ENCODE results near the gene MMUT.
"Not testable (repeated sequence)": the region's sequence is repeated elsewhere in the genome, so short reads cannot be mapped to it uniquely, and the experiment has no call there.

Gene MMUT

GRCh38 chr6:49416195-49416594, 46.9 kb downstream of the MMUT start:
- no peak for DNase-seq (ENCODE audit: low read depth)

GRCh38 chr6:49415358-49415757, 47.7 kb downstream of the MMUT start:
- no peak for DNase-seq (ENCODE audit: low read depth)

GRCh38 chr6:49410564-49410963, 52.5 kb downstream of the MMUT start:
- DNase-seq (ENCODE audit: low read depth): no peak

GRCh38 chr6:49409951-49410542, 53.0 kb downstream of the MMUT start:
- peak; percentile 51 for DNase-seq (ENCODE audit: low read depth)

- DNase-seq (ENCODE audit: low read depth): no peak
These were observed 56.6 kb downstream of the MMUT start for GRCh38 chr6:49406250-49406970.

- no peak for DNase-seq (ENCODE audit: low read depth)
These were observed 62.0 kb downstream of the MMUT start for GRCh38 chr6:49401063-49401462.

GRCh38 chr6:49386667-49387508, 76.2 kb downstream of the MMUT start:
- not testable (repeated sequence) for DNase-seq (ENCODE audit: low read depth)

- no peak for DNase-seq (ENCODE audit: low read depth)
These were observed 78.1 kb downstream of the MMUT start for GRCh38 chr6:49384904-49385303.
